Endothelial cell of umbilical vein (primary cell): Measurements from ENCODE around the gene TRPC1. TPM values are rescaled to one million over a fixed set of nuclear protein-coding genes. Genes with fewer than 3 reads are reported as not detected.

Experiments
- BruUV-seq: library from RNA; stranded (reverse); fragments of 400-500 nt; replicated peaks from 2 replicates; lab custom pipeline; 2021; lab: Mats Ljungman, UMichigan
- CTCF ChIA-PET: fragments of 300-600, 350-600 bp; sonication (Branson Sonifier 250); formaldehyde crosslinking; loops from one replicate; lab custom pipeline; 2021; ENCODE audit warnings: antibody characterized with exemption, inconsistent platforms; lab: Charles Lee
- POLR2A ChIA-PET: fragments of 300-600, 350-600 bp; sonication (Branson Sonifier 250); formaldehyde crosslinking; loops from one replicate; lab custom pipeline; 2021; ENCODE audit warnings: antibody characterized with exemption, inconsistent platforms; lab: Charles Lee
- DNase-seq: peaks from one replicate; pipeline ENCODE4 v3.0.0-alpha.2; 2011; ENCODE audit warnings: low read depth, low spot score
- FAIRE-seq: peaks from 2 replicates; lab custom pipeline; 2011; peaks lifted over from hg19 to GRCh38; lab: Jason Lieb, UNC
- H2AFZ ChIP-seq: 2 replicates; pipeline ENCODE4 v1.6.0; 2012; ENCODE audit warnings: low read depth, low read length, control low read depth, inconsistent platforms
- H3K27ac ChIP-seq: 2 replicates; pipeline ENCODE4 v1.5.1; 2011; ENCODE audit warnings: low read depth, mild to moderate bottlenecking, control low read depth, low read length, moderate library complexity; ENCODE audit not compliant: insufficient read depth
- H3K27me3 ChIP-seq, 2 experiments: 2 replicates each; pipeline versions ENCODE4 v1.6.0 to v1.6.1; 2011; ENCODE audit warnings: low read length in 2 of 2, mixed read lengths in 1 of 2; ENCODE audit not compliant: control insufficient read depth in 2 of 2, insufficient read depth in 2 of 2
- H3K36me3 ChIP-seq, 2 experiments: 2 replicates in 1 of 2; 3 replicates in 1 of 2; pipeline ENCODE4 v1.5.1; 2011; ENCODE audit warnings: low read length in 2 of 2, mild to moderate bottlenecking in 1 of 2, moderate library complexity in 1 of 2; ENCODE audit not compliant: control insufficient read depth in 2 of 2, insufficient read depth in 2 of 2; ENCODE audit errors: extremely low read depth in 1 of 2
- H3K4me1 ChIP-seq: 3 replicates; pipeline ENCODE4 v1.5.1; 2011; ENCODE audit warnings: mild to moderate bottlenecking, low read length; ENCODE audit not compliant: control insufficient read depth, insufficient read depth; ENCODE audit errors: extremely low read depth
- H3K4me2 ChIP-seq: 2 replicates; pipeline ENCODE4 v1.6.1; 2011; ENCODE audit warnings: low read length, control low read depth, mixed read lengths; ENCODE audit not compliant: insufficient read depth
- H3K4me3 ChIP-seq, 3 experiments: fragments of 200-600 bp in 1 of 3; sonication (generic), shearing (Covaris generic) in 1 of 3; replicated peaks in 1 of 3; 2 replicates each; pipeline ENCODE4 v1.5.1; 2011 to 2016; ENCODE audit warnings: control low read depth in 3 of 3, low read length in 3 of 3, mild to moderate bottlenecking in 2 of 3, inconsistent platforms in 1 of 3, low read depth in 1 of 3, moderate library complexity in 1 of 3; ENCODE audit not compliant: insufficient read depth in 1 of 3
- H3K79me2 ChIP-seq: 2 replicates; pipeline ENCODE4 v1.6.0; 2012; ENCODE audit warnings: low read length, inconsistent platforms; ENCODE audit not compliant: control insufficient read depth, insufficient read depth
- H3K9ac ChIP-seq: replicated peaks from 2 replicates; pipeline ENCODE3; 2011; ENCODE audit warnings: low read length, control low read depth; ENCODE audit not compliant: insufficient read depth; ENCODE audit errors: extremely low read depth
- H3K9me1 ChIP-seq: replicated peaks from 3 replicates; pipeline ENCODE4 v1.6.0; 2011; ENCODE audit warnings: mild to moderate bottlenecking, low read length; ENCODE audit not compliant: control insufficient read depth, insufficient read depth; ENCODE audit errors: extremely low read depth
- H3K9me3 ChIP-seq: replicated peaks from 2 replicates; pipeline ENCODE4 v1.5.1; 2012; ENCODE audit warnings: low read length, inconsistent platforms; ENCODE audit not compliant: control insufficient read depth, insufficient read depth
- H4K20me1 ChIP-seq: replicated peaks from 2 replicates; pipeline ENCODE3; 2011; ENCODE audit warnings: mild to moderate bottlenecking, low read length; ENCODE audit not compliant: control insufficient read depth, insufficient read depth; ENCODE audit errors: extremely low read depth
- CTCF ChIP-seq, 2 donors: IDR thresholded peaks; 1 replicate in 1 of 2; 2 replicates in 1 of 2; pipeline ENCODE4 v1.5.1; 2011; ENCODE audit warnings: low read length in 2 of 2, mild to moderate bottlenecking in 2 of 2, moderate library complexity in 2 of 2, control low read depth in 1 of 2, inconsistent platforms in 1 of 2, low read depth in 1 of 2; ENCODE audit not compliant: insufficient read depth in 1 of 2; ENCODE audit errors: extremely low read depth in 1 of 2
- EZH2 ChIP-seq: IDR thresholded peaks from 2 replicates; pipeline ENCODE4 v1.6.1; 2012; ENCODE audit warnings: borderline replicate concordance, low read depth, mild to moderate bottlenecking, moderate library complexity, low read length, inconsistent platforms; ENCODE audit not compliant: severe bottlenecking
- FOS ChIP-seq: IDR thresholded peaks from 2 replicates; pipeline ENCODE4 v1.6.1; 2011; ENCODE audit warnings: mild to moderate bottlenecking, low read length, moderate library complexity, borderline replicate concordance; ENCODE audit not compliant: insufficient read depth
- GATA2 ChIP-seq: IDR thresholded peaks from 2 replicates; pipeline ENCODE4 v1.7.0; 2011; ENCODE audit warnings: low read depth, mild to moderate bottlenecking, moderate library complexity, mixed read lengths, low read length; ENCODE audit not compliant: insufficient read length, insufficient read depth
- JUN ChIP-seq: IDR thresholded peaks from 2 replicates; pipeline ENCODE4 v1.6.1; 2011; ENCODE audit warnings: borderline replicate concordance, low read depth; ENCODE audit not compliant: insufficient read length, insufficient read depth
- MAX ChIP-seq: IDR thresholded peaks from 2 replicates; pipeline ENCODE4 v1.6.1; 2011; ENCODE audit not compliant: insufficient read depth, insufficient read length
- POLR2A ChIP-seq: IDR thresholded peaks from 2 replicates; pipeline ENCODE4 v1.6.1; 2012; ENCODE audit warnings: low read depth, mild to moderate bottlenecking, control low read depth, low read length
- POLR2AphosphoS5 ChIP-seq: IDR thresholded peaks from 2 replicates; pipeline ENCODE4 v1.6.1; 2012; ENCODE audit warnings: low read depth, mild to moderate bottlenecking, control low read depth, low read length, moderate library complexity; ENCODE audit not compliant: insufficient read depth
- dilution Hi-C: fragments of 300-500 bp; cut with MboI; formaldehyde crosslinking; loops from one replicate; pipeline ENCODE4 v1.15.0; 2019; ENCODE audit warnings: low sequenced_read_pairs; ENCODE audit not compliant: extremely low pct_ligation_motif_present
- intact Hi-C: fragments of 100-400 bp; cut with micrococcal nuclease; formaldehyde crosslinking; loops from one replicate; pipeline ENCODE4 v1.10.0; 2022
- polyA plus RNA-seq, 4 experiments: library from polyadenylated mRNA; depleted of rRNA in 3 of 4; stranded (reverse) in 3 of 4; unstranded in 1 of 4; fragments of >200 nt; gene quantifications; 2 replicates each; pipeline versions ENCODE4 v1.2.1 to v1.2.3, GENCODE V29; 2011 to 2012; ENCODE audit warnings: missing spikeins in 1 of 4
- total RNA-seq: library from RNA; stranded (reverse); gene quantifications from 2 replicates; pipeline ENCODE4 v1.2.3, GENCODE V29; 2021

Gene TRPC1
- total and polyA plus RNA-seq, 2 donors (not counting 3 experiments of a cell fraction or from before 2014, with no cell fraction given), result 3.5 to 5.9 TPM

DNA sequence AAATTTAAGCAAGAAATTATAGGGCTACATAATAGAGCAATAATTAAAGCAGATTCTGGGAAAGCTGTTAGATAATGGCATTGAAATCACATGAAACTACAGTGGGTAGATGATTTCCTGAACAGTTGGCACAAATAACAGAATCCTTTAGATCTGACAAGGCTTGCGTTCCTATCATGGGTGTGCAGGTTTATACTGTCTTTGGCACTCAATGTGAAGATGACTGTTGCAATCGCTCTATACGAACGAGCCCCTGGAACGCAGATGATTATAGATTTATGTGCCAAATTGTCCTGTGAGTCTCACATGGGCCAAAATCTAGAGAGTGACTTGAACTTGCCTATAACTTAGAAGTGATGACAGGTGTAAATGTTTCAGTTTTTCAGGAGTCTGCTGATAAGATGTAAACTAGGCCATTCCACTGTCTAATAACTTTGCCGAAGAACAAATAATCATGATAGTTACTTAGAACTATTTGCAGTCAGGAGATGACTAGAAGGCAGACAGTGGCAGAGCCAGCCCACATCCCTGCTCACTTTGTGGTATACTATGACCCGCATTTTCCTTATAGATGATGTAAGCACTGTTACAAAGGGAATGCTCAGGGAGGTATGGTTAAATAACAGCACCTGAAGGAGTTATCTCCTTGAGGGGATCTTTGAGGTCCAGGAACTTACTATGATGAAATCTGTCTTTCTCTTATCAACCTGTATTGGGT, 30.5 kb upstream of the TRPC1 start:
- FAIRE-seq (no peak), DNase-seq (no peak)
- no peaks in the 10 kb centered on the region for H3K27me3 ChIP-seq
- no peaks in the 10 kb centered on the region for H3K9me3 ChIP-seq
- no peak overlapping the region for H3K4me3 ChIP-seq
- no peak overlapping the region for H2AFZ ChIP-seq
- ChIA-PET POLR2A (no interaction called here), CTCF (no interaction called here)
- H3K4me1 ChIP-seq, result no peaks in the 10 kb centered on the region
- H3K4me2 ChIP-seq, result no peak overlapping the region
- TF ChIP-seq GATA2, result no peak
- TF ChIP-seq CTCF (IDR thresholded peaks at IDR 0.05; ENCODE audit: extremely low read depth in 1 of 2, insufficient read depth in 1 of 2, low read depth in 1 of 2, low read length in 2 of 2), result no peak
- no peak overlapping the region for H3K27ac ChIP-seq
- intact Hi-C loops (no loop called here), dilution Hi-C loops (no loop called here)
- no peaks in the 10 kb centered on the region for H3K36me3 ChIP-seq
- no TSS peak for BruUV-seq
- no peak overlapping the region for H3K9ac ChIP-seq
- H3K79me2 ChIP-seq, result no peaks in the 10 kb centered on the region
- no peaks in the 10 kb centered on the region for H3K9me1 ChIP-seq
- H4K20me1 ChIP-seq, result no peaks in the 10 kb centered on the region

GRCh38 chr3:142694225-142694624, 29.6 kb upstream of the TRPC1 start:
- no peak overlapping the region for H3K9ac ChIP-seq
- H3K79me2 ChIP-seq, result no peaks in the 10 kb centered on the region
- H3K9me3 ChIP-seq, result no peaks in the 10 kb centered on the region
- H3K27ac ChIP-seq, result no peak overlapping the region
- no peak overlapping the region for H3K4me3 ChIP-seq
- H4K20me1 ChIP-seq, result no peaks in the 10 kb centered on the region
- H3K27me3 ChIP-seq, result no peaks in the 10 kb centered on the region
- ChIA-PET POLR2A (no interaction called here), CTCF (no interaction called here)
- no peak overlapping the region for H3K4me2 ChIP-seq
- DNase-seq, result no peak
- no peaks in the 10 kb centered on the region for H3K36me3 ChIP-seq
- no peaks in the 10 kb centered on the region for H3K9me1 ChIP-seq
- H2AFZ ChIP-seq, result no peak overlapping the region
- H3K4me1 ChIP-seq, result no peaks in the 10 kb centered on the region
- intact Hi-C loops, result no loop called here
- dilution Hi-C loops, result no loop called here
- no peak for TF ChIP-seq MAX
- TF ChIP-seq POLR2A, result no peak
- no peak for TF ChIP-seq JUN
- TF ChIP-seq POLR2AphosphoS5, result no peak
- no peak for TF ChIP-seq CTCF (IDR thresholded peaks at IDR 0.05; ENCODE audit: extremely low read depth in 1 of 2, insufficient read depth in 1 of 2, low read depth in 1 of 2, low read length in 2 of 2)
- TF ChIP-seq FOS, result no peak
- no peak for TF ChIP-seq EZH2
- FAIRE-seq, result no peak
- BruUV-seq, result no TSS peak
